SK-N-SH treated with all-trans-retinoic acid at 6 μM for 48 hours (cell line): ENCODE measurements around the gene PIK3R3.

Experiments
- BACH2 ChIP-seq: fragments of 250-450 bp; sonication (Bioruptor Pico); IDR thresholded peaks from 2 replicates; pipeline ENCODE4 v1.9.0; 2021; ENCODE audit warnings: mild to moderate bottlenecking, borderline replicate concordance
- SNAI2 ChIP-seq: fragments of 250-450 bp; sonication (Bioruptor Pico); IDR thresholded peaks from 2 replicates; pipeline ENCODE4 v1.5.0; 2020; ENCODE audit warnings: mild to moderate bottlenecking, moderate library complexity
- ZFP30 ChIP-seq: fragments of 450-650 bp; formaldehyde crosslinking; IDR thresholded peaks from 2 replicates; pipeline ENCODE4 v1.5.0; 2022; ENCODE audit warnings: mild to moderate bottlenecking, moderate library complexity
- TF ChIP-seq, protein P1 (sequence below): fragments of 250-450 bp; sonication (Bioruptor Pico); IDR thresholded peaks from 2 replicates; pipeline ENCODE4 v1.8.0; 2020; ENCODE audit warnings: mild to moderate bottlenecking, moderate library complexity, borderline replicate concordance

DNA sequence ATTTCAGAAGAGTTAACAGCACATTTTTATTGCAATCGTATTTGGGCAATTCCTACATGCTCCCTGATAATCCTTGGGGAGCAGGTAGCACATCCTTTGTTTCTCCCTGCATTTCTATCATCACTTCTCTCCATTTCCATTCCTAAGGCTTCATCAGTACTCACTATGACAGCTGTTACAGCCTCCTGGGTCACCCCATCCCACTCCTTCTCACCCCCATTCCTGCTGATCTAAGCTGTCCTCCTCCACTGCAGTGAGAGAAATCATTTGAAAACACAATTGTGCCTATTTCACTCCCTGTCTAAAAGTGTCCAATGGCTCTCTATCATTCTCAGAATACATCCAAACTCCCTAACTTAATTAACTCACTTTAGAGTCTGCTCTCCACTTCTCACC, 25.5 kb upstream of the PIK3R3 start:
- no peak for TF ChIP-seq SNAI2
- TF ChIP-seq ZFP30 (CRISPR knock-in tag) = no peak
- TF ChIP-seq, protein P1, sequence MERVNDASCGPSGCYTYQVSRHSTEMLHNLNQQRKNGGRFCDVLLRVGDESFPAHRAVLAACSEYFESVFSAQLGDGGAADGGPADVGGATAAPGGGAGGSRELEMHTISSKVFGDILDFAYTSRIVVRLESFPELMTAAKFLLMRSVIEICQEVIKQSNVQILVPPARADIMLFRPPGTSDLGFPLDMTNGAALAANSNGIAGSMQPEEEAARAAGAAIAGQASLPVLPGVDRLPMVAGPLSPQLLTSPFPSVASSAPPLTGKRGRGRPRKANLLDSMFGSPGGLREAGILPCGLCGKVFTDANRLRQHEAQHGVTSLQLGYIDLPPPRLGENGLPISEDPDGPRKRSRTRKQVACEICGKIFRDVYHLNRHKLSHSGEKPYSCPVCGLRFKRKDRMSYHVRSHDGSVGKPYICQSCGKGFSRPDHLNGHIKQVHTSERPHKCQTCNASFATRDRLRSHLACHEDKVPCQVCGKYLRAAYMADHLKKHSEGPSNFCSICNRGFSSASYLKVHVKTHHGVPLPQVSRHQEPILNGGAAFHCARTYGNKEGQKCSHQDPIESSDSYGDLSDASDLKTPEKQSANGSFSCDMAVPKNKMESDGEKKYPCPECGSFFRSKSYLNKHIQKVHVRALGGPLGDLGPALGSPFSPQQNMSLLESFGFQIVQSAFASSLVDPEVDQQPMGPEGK = no peak
- TF ChIP-seq BACH2 = no peak
